Natural killer cell (primary cell): ENCODE results near the gene TOLLIP. TPM values are rescaled to one million over a fixed set of nuclear protein-coding genes. Genes with fewer than 3 reads are reported as not detected.

Source experiments
- ATAC-seq, 3 donors: fragments of 150-1000 bp in 2 of 3; fragments of 200-7000 bp in 1 of 3; cut with Tn5 transposase; 1 replicate in 1 of 3; 2 replicates in 2 of 3; pipeline ENCODE4 v1.10.0; 2021; ENCODE audit warnings: mild to moderate bottlenecking in 2 of 3, moderate library complexity in 2 of 3
- DNase-seq, 2 donors: peaks; one replicate each; pipeline versions ENCODE4 v3.0.0 to v3.0.0-alpha.2; 2013 to 2021; ENCODE audit warnings: mixed read lengths in 1 of 2
- H3K27ac ChIP-seq: one replicate; pipeline ENCODE4 v1.5.1; 2013; ENCODE audit warnings: mild to moderate bottlenecking, low read length
- H3K27me3 ChIP-seq: one replicate; pipeline ENCODE4 v1.6.1; 2013; ENCODE audit warnings: low read length; ENCODE audit not compliant: control insufficient read depth, insufficient read depth
- H3K36me3 ChIP-seq: one replicate; pipeline ENCODE4 v1.6.1; 2013; ENCODE audit warnings: low read length; ENCODE audit not compliant: control insufficient read depth, insufficient read depth
- H3K4me1 ChIP-seq: one replicate; pipeline ENCODE4 v1.6.1; 2013; ENCODE audit warnings: low read length; ENCODE audit not compliant: control insufficient read depth, insufficient read depth
- H3K4me3 ChIP-seq: one replicate; pipeline ENCODE4 v1.5.1; 2013; ENCODE audit warnings: low read length
- H3K9me3 ChIP-seq: one replicate; pipeline ENCODE4 v1.6.1; 2013; ENCODE audit warnings: low read length; ENCODE audit not compliant: control insufficient read depth, insufficient read depth
- H3K27ac Mint-ChIP-seq, 2 donors: one replicate each; pipeline ENCODE4 v1.8.0; 2022; ENCODE audit warnings: mild to moderate bottlenecking in 2 of 2, mixed read lengths in 2 of 2, moderate library complexity in 1 of 2
- H3K27me3 Mint-ChIP-seq, 2 donors: one replicate each; pipeline ENCODE4 v1.8.0; 2022; ENCODE audit warnings: low read depth in 2 of 2, mixed read lengths in 2 of 2
- H3K36me3 Mint-ChIP-seq: one replicate; pipeline ENCODE4 v1.8.0; 2022; ENCODE audit warnings: mixed read lengths
- H3K4me1 Mint-ChIP-seq, 2 donors: one replicate each; pipeline ENCODE4 v1.8.0; 2022; ENCODE audit warnings: mixed read lengths in 2 of 2
- H3K4me3 Mint-ChIP-seq: one replicate; pipeline ENCODE4 v1.8.0; 2022; ENCODE audit warnings: mild to moderate bottlenecking, moderate library complexity, mixed read lengths
- H3K9me3 Mint-ChIP-seq, 2 donors: one replicate each; pipeline ENCODE4 v1.8.0; 2022; ENCODE audit warnings: mixed read lengths in 2 of 2
- CTCF ChIP-seq: fragments of 200-600 bp; IDR thresholded peaks from one replicate; pipeline ENCODE4 v1.8.0; 2022; ENCODE audit warnings: antibody characterized with exemption
- WGBS: methylation state at CpG from one replicate; pipeline ENCODE4 v1.1.7; 2013; ENCODE audit warnings: missing lambda C conversion rate; ENCODE audit not compliant: insufficient coverage; 5-methylcytosine and 5-hydroxymethylcytosine counted together
- intact Hi-C: fragments of 100-400 bp; cut with micrococcal nuclease; formaldehyde crosslinking; loops from one replicate; pipeline ENCODE4 v1.14.2; 2022
- total RNA-seq, 4 donors: library from RNA; stranded (reverse); fragments of 120-200 nt in 1 of 4; gene quantifications; one replicate each; pipeline versions ENCODE4 v1.2.3 to v1.2.4, GENCODE V29; 2013 to 2022

Gene TOLLIP
- total RNA-seq, 3 donors from 2014 or later (not counting 1 experiment from before 2014, with no cell fraction given) = 49.3 to 61.8 (median 54.8) TPM

- H3K27ac Mint-ChIP-seq = no peak overlapping the region
- no peak for DNase-seq
- no peaks in the 10 kb centered on the region for H3K9me3 Mint-ChIP-seq
- Histone ChIP-seq H3K27ac (no peak overlapping the region), H3K4me1 (no peaks in the 10 kb centered on the region), H3K36me3 (no peaks in the 10 kb centered on the region), H3K9me3 (no peaks in the 10 kb centered on the region), H3K27me3 (no peaks in the 10 kb centered on the region), H3K4me3 (no peak overlapping the region)
- intact Hi-C loops = no loop called here
- H3K27me3 Mint-ChIP-seq = no peaks in the 10 kb centered on the region
- H3K4me3 Mint-ChIP-seq = no peak overlapping the region
- no peaks in the 10 kb centered on the region for H3K4me1 Mint-ChIP-seq
- ATAC-seq = no peak
- no peaks in the 10 kb centered on the region for H3K36me3 Mint-ChIP-seq
- 91% methylated on average over 16 of the region's 26 CpGs for WGBS
- TF ChIP-seq CTCF = no peak
These were observed 53.0 kb downstream of the TOLLIP start for GRCh38 chr11:1256257-1257045.

GRCh38 chr11:1255151-1255550 lies 54.3 kb downstream of the TOLLIP start:
- Mint-ChIP-seq H3K4me3 (no peak overlapping the region), H3K27ac (no peak overlapping the region), H3K36me3 (no peaks in the 10 kb centered on the region), H3K27me3 (no peaks in the 10 kb centered on the region), H3K4me1 (peaks cover 0 to 12% of the 10 kb centered on the region in 2 donors), H3K9me3 (no peaks in the 10 kb centered on the region)
- DNase-seq (no peak), ATAC-seq (no peak)
- TF ChIP-seq CTCF = no peak
- Histone ChIP-seq H3K4me3 (no peak overlapping the region), H3K27me3 (no peaks in the 10 kb centered on the region), H3K4me1 (peaks cover 6% of the 10 kb centered on the region), H3K27ac (no peak overlapping the region), H3K36me3 (no peaks in the 10 kb centered on the region), H3K9me3 (peaks cover 4% of the 10 kb centered on the region)
- WGBS = 85% methylated on average over 24 of the region's 24 CpGs
- intact Hi-C loops = no loop called here

- peaks cover 6% of the 10 kb centered on the region for H3K4me1 ChIP-seq
- H3K4me1 Mint-ChIP-seq = peaks cover 0 to 14% of the 10 kb centered on the region in 2 donors
- H3K27ac ChIP-seq = no peak overlapping the region
- H3K9me3 ChIP-seq = peaks cover 4% of the 10 kb centered on the region
- H3K4me3 Mint-ChIP-seq = no peak overlapping the region
- WGBS = 94% methylated on average over 16 of the region's 19 CpGs
- ATAC-seq (no peak), DNase-seq (no peak)
- H3K27me3 ChIP-seq = no peaks in the 10 kb centered on the region
- no peak overlapping the region for H3K4me3 ChIP-seq
- H3K27ac Mint-ChIP-seq = no peak overlapping the region
- intact Hi-C loops = no loop called here
- TF ChIP-seq CTCF = no peak
- H3K27me3 Mint-ChIP-seq = no peaks in the 10 kb centered on the region
- H3K9me3 Mint-ChIP-seq = no peaks in the 10 kb centered on the region
- H3K36me3 Mint-ChIP-seq = no peaks in the 10 kb centered on the region
- H3K36me3 ChIP-seq = no peaks in the 10 kb centered on the region
These were observed 54.7 kb downstream of the TOLLIP start for GRCh38 chr11:1254733-1255132.
